HepG2 (cell line): Measurements from ENCODE around the gene SORBS2. TPM values are rescaled to one million over a fixed set of nuclear protein-coding genes. Genes with fewer than 3 reads are reported as not detected.

Source experiments
- AFF4 ChIP-seq: sonication (generic); formaldehyde crosslinking; IDR thresholded peaks from 2 replicates; pipeline ENCODE4 v1.4.0; 2020; ENCODE audit warnings: missing genetic modification reagents
- AHR ChIP-seq: IDR thresholded peaks from 2 replicates; pipeline ENCODE4 v1.6.1; 2018; ENCODE audit warnings: missing genetic modification reagents, missing compliant biosample characterization
- HINFP ChIP-seq: sonication (generic); formaldehyde crosslinking; IDR thresholded peaks from 2 replicates; pipeline ENCODE4 v1.4.0; 2020; ENCODE audit warnings: low read depth, mild to moderate bottlenecking, missing genetic modification reagents
- HNF4G ChIP-seq, 2 experiments: sonication (generic) in 1 of 2; formaldehyde crosslinking in 1 of 2; IDR thresholded peaks; 2 replicates each; pipeline versions ENCODE4 v1.4.0 to v1.6.1; 2011 to 2020; ENCODE audit warnings: borderline replicate concordance in 2 of 2, low read depth in 2 of 2, mild to moderate bottlenecking in 2 of 2, low read length in 1 of 2, missing genetic modification reagents in 1 of 2, moderate library complexity in 1 of 2
- MED8 ChIP-seq: sonication (generic); formaldehyde crosslinking; IDR thresholded peaks from 2 replicates; pipeline ENCODE4 v1.8.1; 2023; ENCODE audit warnings: mild to moderate bottlenecking, missing genetic modification reagents; ENCODE audit not compliant: insufficient replicate concordance
- NR2F2 ChIP-seq: IDR thresholded peaks from 2 replicates; pipeline ENCODE4 v1.6.1; 2012; ENCODE audit warnings: low read depth, inconsistent platforms, borderline replicate concordance
- REXO4 ChIP-seq: sonication (generic); formaldehyde crosslinking; IDR thresholded peaks from 2 replicates; pipeline ENCODE4 v1.8.0; 2022; ENCODE audit warnings: missing genetic modification reagents, mild to moderate bottlenecking, borderline replicate concordance
- SATB2 ChIP-seq: sonication (generic); formaldehyde crosslinking; IDR thresholded peaks from 2 replicates; pipeline ENCODE4 v1.5.0; 2020; ENCODE audit warnings: missing genetic modification reagents
- SMC3 ChIP-seq: IDR thresholded peaks from 2 replicates; pipeline ENCODE4 v1.6.1; 2011; ENCODE audit warnings: low read length, improper control_type of control experiment
- UBTF ChIP-seq: sonication (generic); formaldehyde crosslinking; IDR thresholded peaks from 2 replicates; pipeline ENCODE4 v1.4.0; 2020; ENCODE audit warnings: mild to moderate bottlenecking, missing genetic modification reagents
- ZBTB20 ChIP-seq: sonication (generic); formaldehyde crosslinking; IDR thresholded peaks from 2 replicates; pipeline ENCODE4 v1.8.1; 2023; ENCODE audit warnings: missing genetic modification reagents, low read depth, mild to moderate bottlenecking, borderline replicate concordance
- ZNF607 ChIP-seq: sonication (generic); formaldehyde crosslinking; IDR thresholded peaks from 2 replicates; pipeline ENCODE4 v1.5.1; 2020; ENCODE audit warnings: missing genetic modification reagents, mild to moderate bottlenecking, borderline replicate concordance
- ZNF687 ChIP-seq: sonication (generic); formaldehyde crosslinking; IDR thresholded peaks from 2 replicates; pipeline ENCODE4 v1.5.1; 2020; ENCODE audit warnings: mild to moderate bottlenecking, missing genetic modification reagents, moderate library complexity
- ZNF784 ChIP-seq: sonication (generic); formaldehyde crosslinking; IDR thresholded peaks from 2 replicates; pipeline ENCODE4 v1.5.1; 2020; ENCODE audit warnings: missing genetic modification reagents, mild to moderate bottlenecking, borderline replicate concordance
- polyA plus RNA-seq, 8 experiments: library from polyadenylated mRNA; depleted of rRNA in 3 of 8; stranded (reverse) in 7 of 8; unstranded in 1 of 8; fragments of >200 nt; fragmentation: Illumina TruSeq in 4 of 8; extraction: Trizol in 4 of 8; gene quantifications; 2 replicates each; pipeline versions ENCODE4 v1.2.1 to v1.2.3, GENCODE V29; 2011 to 2016; ENCODE audit warnings: low read depth in 4 of 8, missing spikeins in 1 of 8, mixed read lengths in 1 of 8; ENCODE audit not compliant: insufficient read depth in 1 of 8
- total RNA-seq, 5 experiments: library from RNA; depleted of rRNA; stranded (reverse); fragments of >200 nt; fragmentation: Illumina TruSeq; extraction: Trizol; gene quantifications; 2 replicates each; pipeline ENCODE4 v1.2.3, GENCODE V29; 2016; ENCODE audit warnings: low read depth in 1 of 5

The SORBS2 gene
- total and polyA plus RNA-seq, 2 of the 13 experiments (the other 11 are each of a cell fraction or from before 2014, with no cell fraction given): 25.0 to 80.5 TPM

- TF ChIP-seq ZNF784 (CRISPR knock-in tag) (no peak), SATB2 (CRISPR knock-in tag) (no peak), HINFP (CRISPR knock-in tag) (peak; percentile 50; the same call in 1 of the 2 replicates), ZBTB20 (CRISPR knock-in tag) (peak; percentile 34; the same call in 1 of the 2 replicates), ZNF687 (CRISPR knock-in tag) (peak; percentile 95), UBTF (peak; percentile 40; the same call in 1 of the 2 replicates), SMC3 (no peak), AHR (CRISPR knock-in tag) (peak; percentile 77; the same call in 1 of the 2 replicates), AFF4 (0 out of 2 replicates have a peak, but pooled peaks have one; percentile 5), REXO4 (CRISPR knock-in tag) (no peak), NR2F2 (0 out of 2 replicates have a peak, but pooled peaks have one; percentile 39), MED8 (no peak), ZNF607 (CRISPR knock-in tag) (no peak), HNF4G (IDR thresholded peaks at IDR 0.05; ENCODE audit: borderline replicate concordance, low read depth, low read length) (peak; percentile 75), HNF4G (CRISPR knock-in tag; IDR thresholded peaks at IDR 0.05; ENCODE audit: borderline replicate concordance, low read depth) (peak; percentile 69; the same call in 1 of the 2 replicates)
These were observed 99.5 kb downstream of the SORBS2 start (continued) for GRCh38 chr4:185712350-185713024.
